IPS-18a (cell line): ENCODE measurements around the gene PIP4K2C.
A peak's percentile ranks its signal among the peaks of the same experiment; 100 is the strongest.

Experiments used
- H3K27ac ChIP-seq: one replicate; pipeline ENCODE4 v1.5.1; 2013; ENCODE audit warnings: low read length
- H3K27me3 ChIP-seq: one replicate; pipeline ENCODE4 v1.6.1; 2013; ENCODE audit warnings: mild to moderate bottlenecking, low read length; ENCODE audit not compliant: control insufficient read depth, insufficient read depth
- H3K36me3 ChIP-seq: one replicate; pipeline ENCODE4 v1.6.1; 2013; ENCODE audit warnings: low read depth, low read length; ENCODE audit not compliant: control insufficient read depth
- H3K4me1 ChIP-seq: one replicate; pipeline ENCODE4 v1.6.1; 2013; ENCODE audit warnings: low read depth, low read length; ENCODE audit not compliant: control insufficient read depth
- H3K4me3 ChIP-seq: one replicate; pipeline ENCODE4 v1.5.1; 2013; ENCODE audit warnings: low read length
- H3K9ac ChIP-seq: one replicate; pipeline ENCODE4 v1.6.1; 2013; ENCODE audit warnings: mild to moderate bottlenecking, low read length, moderate library complexity
- H3K9me3 ChIP-seq: one replicate; pipeline ENCODE4 v1.6.1; 2013; ENCODE audit warnings: low read depth, low read length; ENCODE audit not compliant: control insufficient read depth

Gene PIP4K2C

GRCh38 chr12:57590479-57590863 is 521 bp upstream of the PIP4K2C start:
- Histone ChIP-seq H3K9me3 (no peaks in the 10 kb centered on the region), H3K4me1 (peaks cover 5% of the 10 kb centered on the region), H3K4me3 (peak overlapping the region; percentile 96), H3K9ac (peak overlapping the region; percentile 37), H3K36me3 (peaks cover 3% of the 10 kb centered on the region), H3K27me3 (peaks cover 6% of the 10 kb centered on the region), H3K27ac (peak overlapping the region; percentile 21)

DNA sequence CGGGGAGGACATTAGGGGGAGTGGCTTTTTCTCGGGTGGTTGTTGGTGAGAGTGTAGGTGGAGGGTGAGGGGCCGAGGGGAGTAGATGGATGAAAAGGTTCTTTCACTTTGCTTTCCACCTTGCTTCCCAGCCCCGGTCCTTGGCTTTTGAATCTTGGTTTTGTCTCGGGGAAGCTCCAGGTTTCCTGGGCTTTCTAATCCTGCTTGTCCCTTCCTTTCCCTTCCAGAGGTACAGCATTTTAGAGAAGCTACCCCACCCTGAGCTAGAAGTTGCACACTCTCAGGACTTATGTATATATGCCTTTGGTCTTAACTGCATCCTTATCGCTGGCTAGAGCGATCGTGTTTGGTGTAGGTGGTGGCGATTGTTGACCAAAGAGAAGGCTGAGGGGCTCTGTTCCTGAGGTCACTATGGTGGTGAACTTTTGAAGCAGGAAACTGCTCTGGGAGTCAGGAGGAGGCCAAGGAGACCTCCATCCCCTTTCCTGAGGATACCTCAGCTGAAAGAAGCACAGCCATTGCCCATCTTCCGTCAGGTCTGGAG is 862 bp downstream of the PIP4K2C start:
- Histone ChIP-seq H3K27ac (no peak overlapping the region), H3K36me3 (peaks cover 3% of the 10 kb centered on the region), H3K4me3 (peak overlapping the region; percentile 96), H3K4me1 (peaks cover 5% of the 10 kb centered on the region), H3K27me3 (peaks cover 6% of the 10 kb centered on the region), H3K9ac (peak overlapping the region; percentile 73), H3K9me3 (no peaks in the 10 kb centered on the region)

DNA sequence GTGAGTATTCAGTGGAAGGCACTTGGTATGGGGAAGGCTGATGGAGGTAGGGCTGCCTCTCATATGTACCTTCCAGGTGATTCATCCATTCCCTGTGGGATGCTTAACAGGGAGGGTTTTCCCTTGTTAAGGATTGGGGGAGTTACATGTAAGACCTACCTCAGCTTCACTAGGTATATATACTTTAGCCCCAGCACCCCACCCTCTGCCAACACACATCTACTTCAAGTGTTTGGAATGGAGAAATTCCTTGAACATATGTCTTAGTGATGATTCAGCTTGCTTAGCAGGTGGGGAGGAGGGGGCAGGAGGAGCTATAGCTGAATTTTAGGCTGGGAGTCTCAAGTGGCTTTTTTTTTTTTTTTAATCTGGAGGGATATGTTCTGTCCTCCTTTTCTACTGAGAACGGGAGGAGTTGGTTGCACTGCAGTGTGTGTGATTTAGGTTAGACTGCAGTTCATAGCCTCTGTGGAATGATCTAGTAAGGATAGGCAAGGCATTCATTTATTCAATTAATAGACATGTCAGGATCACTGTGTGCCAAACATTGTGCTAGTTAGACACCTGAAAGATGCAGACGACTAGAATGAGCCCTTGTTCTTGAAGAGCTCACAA is 1.7 kb downstream of the PIP4K2C start:
- Histone ChIP-seq H3K27me3 (peaks cover 6% of the 10 kb centered on the region), H3K4me1 (peaks cover 5% of the 10 kb centered on the region), H3K4me3 (no peak overlapping the region), H3K36me3 (peaks cover 3% of the 10 kb centered on the region), H3K27ac (no peak overlapping the region), H3K9me3 (no peaks in the 10 kb centered on the region), H3K9ac (no peak overlapping the region)

DNA sequence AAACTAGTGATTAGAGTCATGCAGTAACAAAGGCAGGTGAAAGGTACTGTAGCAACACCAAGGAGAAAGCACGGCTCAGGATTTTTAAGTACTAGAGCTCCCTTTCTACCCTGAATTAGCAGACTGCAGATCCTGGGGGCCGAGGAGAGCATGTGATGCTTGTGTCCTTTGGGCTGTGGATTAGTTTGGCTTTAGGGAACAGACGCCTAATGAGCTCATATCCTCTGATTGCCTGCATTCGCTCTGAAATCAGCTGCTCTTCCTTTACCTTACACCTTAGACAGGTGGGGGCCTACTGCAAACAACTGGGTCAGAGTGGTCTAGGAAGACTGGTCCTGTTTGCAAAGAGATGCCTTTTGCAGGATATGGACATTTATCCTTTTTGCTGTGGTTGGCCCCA is 2.2 kb downstream of the PIP4K2C start:
- Histone ChIP-seq H3K4me1 (peaks cover 5% of the 10 kb centered on the region), H3K27ac (no peak overlapping the region), H3K36me3 (peaks cover 3% of the 10 kb centered on the region), H3K9me3 (no peaks in the 10 kb centered on the region), H3K27me3 (peaks cover 6% of the 10 kb centered on the region), H3K4me3 (no peak overlapping the region), H3K9ac (no peak overlapping the region)

- Histone ChIP-seq H3K4me1 (peaks cover 11% of the 10 kb centered on the region), H3K27me3 (no peaks in the 10 kb centered on the region), H3K27ac (no peak overlapping the region), H3K36me3 (peaks cover 21% of the 10 kb centered on the region), H3K4me3 (no peak overlapping the region), H3K9ac (no peak overlapping the region), H3K9me3 (no peaks in the 10 kb centered on the region)
These were observed 9.4 kb downstream of the PIP4K2C start for GRCh38 chr12:57600395-57600794.

DNA sequence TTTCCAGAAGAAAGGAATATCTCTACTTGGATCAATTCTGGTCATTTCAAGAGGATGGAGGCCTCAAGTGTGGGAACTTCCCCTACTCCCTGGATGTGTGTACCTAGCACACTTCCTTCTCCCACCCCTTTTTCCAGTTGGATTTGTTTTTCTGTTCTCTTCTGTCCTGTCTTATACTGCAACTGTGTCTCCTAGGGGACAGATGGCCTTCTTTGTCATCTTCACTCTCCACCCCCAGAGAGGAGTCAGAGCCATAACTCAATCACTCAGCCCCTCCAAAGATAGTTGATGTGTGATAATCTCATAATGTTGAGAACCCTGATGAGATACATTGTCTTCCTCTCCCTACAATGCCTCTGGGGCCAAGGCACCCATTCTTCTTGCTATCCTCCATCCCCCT is 11.6 kb downstream of the PIP4K2C start:
- H3K4me3 ChIP-seq: no peak overlapping the region
- H3K9ac ChIP-seq: no peak overlapping the region
- no peaks in the 10 kb centered on the region for H3K9me3 ChIP-seq
- H3K27ac ChIP-seq: no peak overlapping the region
- no peaks in the 10 kb centered on the region for H3K27me3 ChIP-seq
- peaks cover 17% of the 10 kb centered on the region for H3K4me1 ChIP-seq
- peaks cover 23% of the 10 kb centered on the region for H3K36me3 ChIP-seq

DNA sequence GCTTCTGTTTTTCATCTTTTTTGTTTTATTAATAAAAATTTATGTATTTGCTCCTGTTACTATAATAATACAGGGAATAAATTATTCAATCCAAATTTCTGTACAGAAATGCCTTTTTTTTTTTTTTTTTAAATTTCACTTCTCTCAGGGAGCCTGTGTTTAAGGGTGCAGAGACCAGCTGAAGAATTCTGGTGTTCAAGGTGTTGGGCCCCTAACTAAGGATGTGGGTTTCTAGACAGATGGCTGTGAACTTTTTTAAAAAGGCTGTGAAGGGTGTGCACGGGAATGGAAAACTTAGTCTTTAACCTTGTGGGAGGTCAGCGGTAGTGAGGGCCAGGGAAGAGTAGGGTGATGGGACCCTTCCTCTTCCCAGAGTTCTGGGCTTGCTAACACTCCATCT is 12.3 kb downstream of the PIP4K2C start:
- peaks cover 25% of the 10 kb centered on the region for H3K36me3 ChIP-seq
- no peak overlapping the region for H3K9ac ChIP-seq
- no peaks in the 10 kb centered on the region for H3K9me3 ChIP-seq
- H3K27ac ChIP-seq: no peak overlapping the region
- no peak overlapping the region for H3K4me3 ChIP-seq
- H3K27me3 ChIP-seq: no peaks in the 10 kb centered on the region
- peaks cover 17% of the 10 kb centered on the region for H3K4me1 ChIP-seq

- Histone ChIP-seq H3K36me3 (peaks cover 20% of the 10 kb centered on the region), H3K27ac (peak overlapping the region; percentile 91), H3K9me3 (no peaks in the 10 kb centered on the region), H3K27me3 (no peaks in the 10 kb centered on the region), H3K4me3 (peak overlapping the region; percentile 89), H3K4me1 (peaks cover 20% of the 10 kb centered on the region), H3K9ac (peak overlapping the region; percentile 77)
These were observed 12.9 kb downstream of the PIP4K2C start for GRCh38 chr12:57603815-57604453.

DNA sequence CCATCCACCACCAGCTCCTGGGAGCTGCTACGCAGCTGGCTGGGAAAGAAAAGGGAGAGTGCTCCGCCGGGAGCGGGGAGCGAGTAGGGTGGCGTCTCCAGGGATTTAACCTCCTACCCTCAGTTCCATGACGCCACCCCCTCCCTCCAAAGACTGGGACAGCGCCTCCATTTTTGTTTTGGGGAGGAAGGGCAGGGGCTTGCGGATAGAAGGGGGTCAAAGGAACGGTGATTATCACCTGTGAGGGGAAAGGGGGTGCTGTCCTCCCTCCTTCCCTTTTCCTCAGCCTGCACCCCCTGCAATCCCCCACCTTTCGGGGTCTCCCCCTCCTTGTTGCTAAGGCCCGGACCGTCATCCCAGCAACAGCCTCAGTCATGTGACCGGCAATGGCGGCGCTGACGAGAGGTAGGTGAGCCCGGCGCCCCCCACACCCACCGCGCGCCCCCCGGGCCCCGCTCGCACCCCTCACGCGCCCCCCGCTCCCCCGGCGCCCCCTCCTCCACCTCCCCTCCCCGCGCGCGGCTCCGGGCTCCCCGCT is 13.5 kb downstream of the PIP4K2C start, which contains the start of gene DTX3:
Gene DTX3, plus strand, starts transcription at position 371 of the 538 bp plus-strand sequence. CDS start 1,694 bp downstream, outside the sequence.
- H3K9ac ChIP-seq: peak within 1 kb of the TSS; percentile 77
- H3K36me3 ChIP-seq: peaks cover 18% of the 10 kb centered on the region
- peak within 1 kb of the TSS; percentile 89 for H3K4me3 ChIP-seq
- peak within 1 kb of the TSS; percentile 91 for H3K27ac ChIP-seq
- peaks cover 26% of the 10 kb centered on the region for H3K4me1 ChIP-seq
- no peaks in the 10 kb centered on the region for H3K27me3 ChIP-seq
- no peaks in the 10 kb centered on the region for H3K9me3 ChIP-seq

- peaks cover 26% of the 10 kb centered on the region for H3K4me1 ChIP-seq
- peak overlapping the region; percentile 77 for H3K9ac ChIP-seq
- no peaks in the 10 kb centered on the region for H3K9me3 ChIP-seq
- H3K4me3 ChIP-seq: peak overlapping the region; percentile 89
- peaks cover 5% of the 10 kb centered on the region for H3K27me3 ChIP-seq
- no peak overlapping the region for H3K27ac ChIP-seq
- peaks cover 17% of the 10 kb centered on the region for H3K36me3 ChIP-seq
These were observed 14.2 kb downstream of the PIP4K2C start for GRCh38 chr12:57604992-57605810.

GRCh38 chr12:57605811-57606311 is 14.9 kb downstream of the PIP4K2C start:
- Histone ChIP-seq H3K9me3 (no peaks in the 10 kb centered on the region), H3K36me3 (peaks cover 14% of the 10 kb centered on the region), H3K27ac (no peak overlapping the region), H3K4me3 (peak overlapping the region; percentile 89), H3K4me1 (peaks cover 26% of the 10 kb centered on the region), H3K9ac (no peak overlapping the region), H3K27me3 (peaks cover 12% of the 10 kb centered on the region)
